Lung (tissue), 12 donors: ENCODE results near the gene MIEF2. TPM values are rescaled to one million over a fixed set of nuclear protein-coding genes. Genes with fewer than 3 reads are reported as not detected.

Experiments used
- ATAC-seq: fragments of 200-7000 bp; cut with Tn5 transposase; one replicate; pipeline ENCODE4 v1.9.1; 2020; ENCODE audit warnings: moderate number of reproducible peaks; ENCODE audit not compliant: insufficient read depth, low FRiP score
- DNase-seq, 3 donors: peaks; one replicate each; pipeline ENCODE4 v3.0.0-alpha.2; 2013 to 2017
- H3K27ac ChIP-seq, 2 donors: one replicate each; pipeline ENCODE4 v1.5.1; 2013; ENCODE audit warnings: mild to moderate bottlenecking in 2 of 2, moderate library complexity in 2 of 2, control low read depth in 1 of 2, inconsistent platforms in 1 of 2, low read depth in 1 of 2, low read length in 1 of 2
- H3K27me3 ChIP-seq, 3 donors: one replicate each; pipeline ENCODE4 v1.5.1; 2013; ENCODE audit warnings: low read length in 2 of 3; ENCODE audit not compliant: control insufficient read depth in 3 of 3, insufficient read depth in 3 of 3
- H3K36me3 ChIP-seq, 4 donors: one replicate each; pipeline ENCODE4 v1.5.1; 2013; ENCODE audit warnings: low read length in 4 of 4, mild to moderate bottlenecking in 1 of 4, moderate library complexity in 1 of 4; ENCODE audit not compliant: control insufficient read depth in 4 of 4, insufficient read depth in 4 of 4
- H3K4me1 ChIP-seq, 5 donors: one replicate each; pipeline ENCODE4 v1.5.1; 2013; ENCODE audit warnings: low read length in 5 of 5, mild to moderate bottlenecking in 2 of 5, moderate library complexity in 1 of 5; ENCODE audit not compliant: control insufficient read depth in 5 of 5, insufficient read depth in 5 of 5
- H3K4me3 ChIP-seq: one replicate; pipeline ENCODE4 v1.5.1; 2013; ENCODE audit warnings: mild to moderate bottlenecking, control low read depth, moderate library complexity
- H3K9ac ChIP-seq, 2 donors: one replicate each; pipeline ENCODE4 v1.5.1; 2013; ENCODE audit warnings: low read length in 2 of 2, control low read depth in 1 of 2; ENCODE audit not compliant: insufficient read depth in 1 of 2
- H3K9me3 ChIP-seq, 4 donors: one replicate each; pipeline ENCODE4 v1.5.1; 2013; ENCODE audit warnings: low read length in 3 of 4, mild to moderate bottlenecking in 1 of 4, moderate library complexity in 1 of 4; ENCODE audit not compliant: control insufficient read depth in 4 of 4, insufficient read depth in 3 of 4
- WGBS, 2 donors: extraction: QIAGEN DNeasy Blood & Tissue Kit; methylation state at CpG; one replicate each; pipeline ENCODE4 v1.1.7; 2013; 5-methylcytosine and 5-hydroxymethylcytosine counted together
- polyA plus RNA-seq, 2 donors: library from polyadenylated mRNA; stranded (reverse); fragments of 200-250 nt; gene quantifications; one replicate each; pipeline ENCODE4 v1.2.1, GENCODE V29; 2013
- total RNA-seq, 2 donors: library from RNA; depleted of rRNA in 1 of 2; stranded (reverse); fragments of >200 nt in 1 of 2; gene quantifications; one replicate each; pipeline ENCODE4 v1.2.1, GENCODE V29; 2014 to 2021
- TF ChIP-seq, protein P1 (sequence below): IDR thresholded peaks from 2 replicates; pipeline ENCODE4 v1.5.1; 2012; ENCODE audit warnings: mild to moderate bottlenecking; ENCODE audit errors: control extremely low read depth, extremely low read depth
- donor health status: control.
- donor health status: control.
- donor health status: Bipolar disorder and iron deficiency.
- donor health status: healthy.
- donor health status: DM: yes; HTN: yes; CAD: no.

MIEF2 gene
- total and polyA plus RNA-seq, 4 donors, result 7.3 to 24.1 (median 13.1) TPM

DNA sequence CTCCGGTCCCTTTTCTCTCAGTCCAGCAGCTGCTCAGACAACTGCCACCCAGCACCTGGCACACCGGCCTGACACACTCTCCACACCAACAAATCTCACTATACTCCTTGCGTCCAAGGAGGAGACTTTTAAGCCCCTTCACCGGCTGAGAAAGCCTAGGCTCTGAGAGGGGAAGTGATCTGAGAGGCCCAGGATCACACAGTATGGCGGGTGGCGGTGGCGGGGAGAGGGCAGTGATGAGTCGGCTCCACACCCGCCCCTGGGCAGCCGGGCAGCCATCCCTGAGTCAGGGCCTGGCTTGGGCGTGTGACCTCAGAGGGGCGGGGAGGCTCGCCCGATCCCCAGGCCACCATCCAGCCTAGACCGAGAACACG is 2.5 kb upstream of the MIEF2 start:
- TF ChIP-seq, protein P1, sequence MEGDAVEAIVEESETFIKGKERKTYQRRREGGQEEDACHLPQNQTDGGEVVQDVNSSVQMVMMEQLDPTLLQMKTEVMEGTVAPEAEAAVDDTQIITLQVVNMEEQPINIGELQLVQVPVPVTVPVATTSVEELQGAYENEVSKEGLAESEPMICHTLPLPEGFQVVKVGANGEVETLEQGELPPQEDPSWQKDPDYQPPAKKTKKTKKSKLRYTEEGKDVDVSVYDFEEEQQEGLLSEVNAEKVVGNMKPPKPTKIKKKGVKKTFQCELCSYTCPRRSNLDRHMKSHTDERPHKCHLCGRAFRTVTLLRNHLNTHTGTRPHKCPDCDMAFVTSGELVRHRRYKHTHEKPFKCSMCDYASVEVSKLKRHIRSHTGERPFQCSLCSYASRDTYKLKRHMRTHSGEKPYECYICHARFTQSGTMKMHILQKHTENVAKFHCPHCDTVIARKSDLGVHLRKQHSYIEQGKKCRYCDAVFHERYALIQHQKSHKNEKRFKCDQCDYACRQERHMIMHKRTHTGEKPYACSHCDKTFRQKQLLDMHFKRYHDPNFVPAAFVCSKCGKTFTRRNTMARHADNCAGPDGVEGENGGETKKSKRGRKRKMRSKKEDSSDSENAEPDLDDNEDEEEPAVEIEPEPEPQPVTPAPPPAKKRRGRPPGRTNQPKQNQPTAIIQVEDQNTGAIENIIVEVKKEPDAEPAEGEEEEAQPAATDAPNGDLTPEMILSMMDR, result no peak
- Histone ChIP-seq H3K27me3 (no peaks in the 10 kb centered on the region), H3K4me3 (peak overlapping the region; percentile 91), H3K4me1 (peaks cover 15 to 34% (median 18%) of the 10 kb centered on the region in 5 donors), H3K27ac (peak overlapping the region; percentile 97 to 98), H3K36me3 (peaks cover 6 to 32% (median 13%) of the 10 kb centered on the region in 4 donors), H3K9ac (peak overlapping the region; percentile 55 to 65), H3K9me3 (no peaks in the 10 kb centered on the region)
- WGBS, 2 donors, result 0 to 1% methylated on average over 14 to 16 of the region's 16 CpGs
- ATAC-seq (peak; percentile 73), DNase-seq (peak in 2 of 3 donors; percentile 37 to 43)

DNA sequence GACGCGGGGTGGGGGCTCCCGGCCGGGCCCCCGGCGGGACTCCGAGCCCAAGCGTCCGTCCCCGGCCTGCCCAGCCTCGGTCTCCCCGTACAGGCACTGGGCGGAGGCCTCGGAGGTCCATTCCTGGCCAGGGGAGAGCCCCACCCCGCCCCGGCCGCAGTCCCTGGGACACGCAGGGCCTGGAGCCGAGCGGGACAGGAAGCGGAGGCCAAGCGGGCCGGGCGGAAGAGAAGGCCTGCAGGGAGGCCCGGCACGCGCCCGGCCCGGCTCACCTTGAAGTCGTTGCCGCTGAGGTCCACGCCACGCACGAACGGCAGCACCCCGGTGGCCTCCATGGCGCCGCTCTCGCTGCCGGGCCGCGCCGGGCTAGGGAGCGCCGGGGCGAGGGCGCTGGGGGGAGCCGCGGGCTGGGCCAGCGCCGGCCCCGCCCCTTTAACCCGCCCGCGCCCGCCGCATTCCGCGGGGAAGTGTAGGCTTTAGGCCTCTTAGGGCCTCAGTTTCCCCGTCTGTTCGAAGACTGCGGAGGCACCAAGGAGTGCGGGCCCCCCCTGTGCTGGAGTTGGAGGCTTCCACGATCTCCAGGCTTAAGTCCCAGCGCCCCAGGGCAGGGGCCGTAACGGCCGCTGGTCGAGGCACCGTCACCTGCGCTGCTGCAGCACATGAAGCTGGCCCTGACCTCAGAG is 2.0 kb upstream of the MIEF2 start, which contains the start of gene FLII:
FLII (minus strand) TSS at position 383 of the 683 bp plus-strand sequence; CDS start at position 335, 48 bp downstream.
- Histone ChIP-seq H3K9me3 (no peaks in the 10 kb centered on the region), H3K27ac (peak within 1 kb of the TSS; percentile 97 to 98), H3K36me3 (peaks cover 6 to 31% (median 12%) of the 10 kb centered on the region in 4 donors), H3K4me3 (peak within 1 kb of the TSS; percentile 91), H3K4me1 (peaks cover 15 to 34% (median 18%) of the 10 kb centered on the region in 5 donors), H3K27me3 (no peaks in the 10 kb centered on the region), H3K9ac (peak within 1 kb of the TSS; percentile 55 to 65)
- 0 to 1% methylated on average over 47 to 71 of the region's 71 CpGs for WGBS, 2 donors
- TF ChIP-seq, protein P1, result no peak
- peak; percentile 76 for ATAC-seq
- peak; percentile 43 to 46 (median 45) for DNase-seq

- no peak for ATAC-seq
Observed at GRCh38 chr17:18259621-18260331, 686 bp upstream of the MIEF2 start.

More at GRCh38 chr17:18259621-18260331, 686 bp upstream of the MIEF2 start:
- Histone ChIP-seq H3K4me3 (no peak overlapping the region), H3K27ac (peak overlapping the region; percentile 74 to 96), H3K9ac (no peak overlapping the region), H3K9me3 (no peaks in the 10 kb centered on the region), H3K27me3 (no peaks in the 10 kb centered on the region), H3K4me1 (peaks cover 15 to 34% (median 18%) of the 10 kb centered on the region in 5 donors), H3K36me3 (peaks cover 10 to 30% (median 15%) of the 10 kb centered on the region in 4 donors)
- TF ChIP-seq, protein P1, result no peak
- WGBS, 2 donors, result 68 to 76% methylated on average over 22 of the region's 22 CpGs
- no peak for DNase-seq
